H1 (cell line): ENCODE data around the gene ANXA2R. TPM values are rescaled to one million over a fixed set of nuclear protein-coding genes. Genes with fewer than 3 reads are reported as not detected.

ENCODE experiments used
- ATF3 ChIP-seq: IDR thresholded peaks from 2 replicates; pipeline ENCODE4 v1.6.1; 2011; ENCODE audit warnings: low read depth, mild to moderate bottlenecking, low read length; ENCODE audit not compliant: insufficient read depth
- CEBPB ChIP-seq: IDR thresholded peaks from 2 replicates; pipeline ENCODE4 v1.6.1; 2012; ENCODE audit warnings: low read depth, low read length
- CHD7 ChIP-seq: fragments of 300-600 bp; sonication (generic); IDR thresholded peaks from 2 replicates; pipeline ENCODE4 v1.7.1; 2012; ENCODE audit warnings: low read length, moderate library complexity, mild to moderate bottlenecking, inconsistent platforms; ENCODE audit not compliant: insufficient replicate concordance
- CREB1 ChIP-seq: IDR thresholded peaks from 2 replicates; pipeline ENCODE4 v1.6.1; 2012; ENCODE audit warnings: inconsistent platforms
- HDAC6 ChIP-seq: IDR thresholded peaks from one replicate; pipeline ENCODE4 v1.7.1; 2012; ENCODE audit warnings: low read depth, mild to moderate bottlenecking, inconsistent platforms, low read length, moderate library complexity
- JUN ChIP-seq: IDR thresholded peaks from 2 replicates; pipeline ENCODE4 v1.6.1; 2011; ENCODE audit warnings: low read depth, mild to moderate bottlenecking, improper control_type of control experiment, low read length
- polyA plus RNA-seq, 7 experiments: library from polyadenylated mRNA; depleted of rRNA in 3 of 7; stranded (reverse) in 5 of 7; unstranded in 2 of 7; fragments of >200 nt in 5 of 7; fragments of 200-250 nt in 2 of 7; gene quantifications; 1 replicate in 5 of 7; 2 replicates in 1 of 7; 4 replicates in 1 of 7; pipeline versions ENCODE4 v1.2.1 to v1.2.3, GENCODE V29; 2011 to 2013; ENCODE audit warnings: missing spikeins in 2 of 7, mixed read lengths in 2 of 7
- total RNA-seq: library from RNA; stranded (reverse); fragmentation: NEBNext Ultra II Directional; extraction: Animal tissue kit (Norgen Biotek cat#: 25700); gene quantifications from 2 replicates; pipeline ENCODE4 v1.2.1, GENCODE V29; 2021
- TF ChIP-seq, protein P1 (sequence below), 3 experiments: IDR thresholded peaks; 1 replicate in 2 of 3; 2 replicates in 1 of 3; pipeline versions ENCODE4 v1.5.1 to v1.6.1; 2011; ENCODE audit warnings: low read length in 3 of 3, mild to moderate bottlenecking in 3 of 3, inconsistent platforms in 2 of 3, low read depth in 1 of 3, moderate library complexity in 1 of 3; ENCODE audit not compliant: insufficient read depth in 1 of 3; ENCODE audit errors: control extremely low read depth in 1 of 3
- TF ChIP-seq, protein P2 (sequence below): IDR thresholded peaks from 2 replicates; pipeline ENCODE4 v1.6.1; 2011; ENCODE audit warnings: low read length, improper control_type of control experiment

Gene ANXA2R
- total and polyA plus RNA-seq, 2 of the 8 experiments (the other 6 are each of a cell fraction or from before 2014, with no cell fraction given): 0.08 to 0.17 TPM

- TF ChIP-seq CHD7: no peak
- TF ChIP-seq, protein P1, sequence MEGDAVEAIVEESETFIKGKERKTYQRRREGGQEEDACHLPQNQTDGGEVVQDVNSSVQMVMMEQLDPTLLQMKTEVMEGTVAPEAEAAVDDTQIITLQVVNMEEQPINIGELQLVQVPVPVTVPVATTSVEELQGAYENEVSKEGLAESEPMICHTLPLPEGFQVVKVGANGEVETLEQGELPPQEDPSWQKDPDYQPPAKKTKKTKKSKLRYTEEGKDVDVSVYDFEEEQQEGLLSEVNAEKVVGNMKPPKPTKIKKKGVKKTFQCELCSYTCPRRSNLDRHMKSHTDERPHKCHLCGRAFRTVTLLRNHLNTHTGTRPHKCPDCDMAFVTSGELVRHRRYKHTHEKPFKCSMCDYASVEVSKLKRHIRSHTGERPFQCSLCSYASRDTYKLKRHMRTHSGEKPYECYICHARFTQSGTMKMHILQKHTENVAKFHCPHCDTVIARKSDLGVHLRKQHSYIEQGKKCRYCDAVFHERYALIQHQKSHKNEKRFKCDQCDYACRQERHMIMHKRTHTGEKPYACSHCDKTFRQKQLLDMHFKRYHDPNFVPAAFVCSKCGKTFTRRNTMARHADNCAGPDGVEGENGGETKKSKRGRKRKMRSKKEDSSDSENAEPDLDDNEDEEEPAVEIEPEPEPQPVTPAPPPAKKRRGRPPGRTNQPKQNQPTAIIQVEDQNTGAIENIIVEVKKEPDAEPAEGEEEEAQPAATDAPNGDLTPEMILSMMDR (IDR thresholded peaks at IDR 0.05; ENCODE audit: control extremely low read depth in 1 of 3, insufficient read depth in 1 of 3, low read depth in 1 of 3, low read length in 3 of 3): no peak
- TF ChIP-seq, protein P2, sequence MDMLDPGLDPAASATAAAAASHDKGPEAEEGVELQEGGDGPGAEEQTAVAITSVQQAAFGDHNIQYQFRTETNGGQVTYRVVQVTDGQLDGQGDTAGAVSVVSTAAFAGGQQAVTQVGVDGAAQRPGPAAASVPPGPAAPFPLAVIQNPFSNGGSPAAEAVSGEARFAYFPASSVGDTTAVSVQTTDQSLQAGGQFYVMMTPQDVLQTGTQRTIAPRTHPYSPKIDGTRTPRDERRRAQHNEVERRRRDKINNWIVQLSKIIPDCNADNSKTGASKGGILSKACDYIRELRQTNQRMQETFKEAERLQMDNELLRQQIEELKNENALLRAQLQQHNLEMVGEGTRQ: no peak
- no peak for TF ChIP-seq CEBPB
- no peak for TF ChIP-seq HDAC6
- no peak for TF ChIP-seq ATF3
- TF ChIP-seq CREB1: no peak
- TF ChIP-seq JUN: no peak
Observed at GRCh38 chr5:43085453-43085852, 45.3 kb upstream of the ANXA2R start (continued).
